Measurements from ENCODE around the gene OR10A3. TPM values are rescaled to one million over a fixed set of nuclear protein-coding genes. Genes with fewer than 3 reads are reported as not detected.

The OR10A3 gene
- total RNA-seq, 1 experiment from 2014 or later, result not detected

DNA sequence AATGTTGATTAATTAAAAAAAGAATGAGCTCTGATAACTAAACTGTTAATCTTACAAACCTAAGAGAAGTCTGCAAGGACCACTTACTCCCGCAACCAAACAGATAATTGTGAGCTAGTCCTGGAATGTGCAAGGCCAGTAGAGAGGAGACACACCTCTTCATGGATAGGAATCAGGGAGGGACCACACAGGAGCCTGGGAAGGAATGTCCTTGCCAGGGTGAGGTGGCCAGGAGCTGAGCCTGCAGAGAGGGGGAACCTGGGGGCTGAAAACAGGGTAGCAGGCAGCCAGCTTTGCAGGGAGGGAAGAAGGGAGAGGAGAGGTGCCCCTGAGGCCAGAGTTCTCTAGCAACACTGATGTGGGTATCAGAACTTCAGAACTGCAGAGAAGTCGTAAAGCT lies 33.2 kb upstream of the OR10A3 start (continued):
- TF ChIP-seq EZH2 (IDR thresholded peaks at IDR 0.05) (no peak), SIN3A (IDR thresholded peaks at IDR 0.05; ENCODE audit: low read depth) (no peak)

DNA sequence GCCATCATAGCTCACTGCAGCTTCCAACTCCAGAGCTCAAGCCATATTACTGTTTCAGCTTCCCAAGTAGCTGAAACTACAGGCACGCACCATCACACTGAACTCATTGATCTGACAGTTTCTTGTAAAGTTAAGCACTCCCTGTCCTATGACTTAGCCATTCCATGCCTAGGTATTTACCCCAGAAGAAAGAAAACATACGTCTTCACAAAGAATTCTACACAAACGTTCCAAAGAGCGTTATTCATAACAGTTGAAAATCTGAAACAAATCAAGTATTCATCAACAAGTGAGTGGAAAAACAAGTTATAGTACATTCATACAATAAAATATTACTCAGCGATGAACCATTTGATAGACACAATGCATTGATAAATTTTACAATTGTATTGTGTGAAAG lies 31.5 kb upstream of the OR10A3 start:
- Histone ChIP-seq H3K27me3 (ENCODE audit: insufficient read depth, low read length) (peaks cover 24% of the 10 kb centered on the region; the same call in 1 of the 2 replicates), H3K4me2 (ENCODE audit: low read length) (no peak overlapping the region), H4K20me1 (ENCODE audit: insufficient read depth) (no peaks in the 10 kb centered on the region), H3K79me2 (ENCODE audit: insufficient read depth, low read length) (no peaks in the 10 kb centered on the region), H3K4me1 (ENCODE audit: control insufficient read depth in 1 of 2, insufficient read depth in 2 of 2, low read length in 2 of 2) (no peaks in the 10 kb centered on the region), H3K36me3 (ENCODE audit: control insufficient read depth in 1 of 2, insufficient read depth in 2 of 2, low read length in 2 of 2) (no peaks in the 10 kb centered on the region), H3K9me3 (ENCODE audit: control insufficient read depth in 1 of 2, insufficient read depth in 1 of 2, low read depth in 1 of 2, low read length in 2 of 2) (no peaks in the 10 kb centered on the region), H2AFZ (ENCODE audit: low read depth, low read length, poor library complexity, severe bottlenecking) (no peak overlapping the region), H3K9me2 (ENCODE audit: insufficient read depth) (no peaks in the 10 kb centered on the region), H3K4me3 (replicated peaks in 1 of 2; ENCODE audit: low read depth in 1 of 2, low read length in 2 of 2) (no peak overlapping the region), H3K9ac (ENCODE audit: low read length) (no peak overlapping the region), H3K27ac (ENCODE audit: low read depth, low read length) (no peak overlapping the region)
- RAD21 ChIA-PET (ENCODE audit: low non-redundant PET in 1 of 2, low total read pairs in 2 of 2, uncharacterized antibody in 2 of 2, unreplicated experiment in 2 of 2), result no interaction called here
- DNase-seq (ENCODE audit: low read depth, low spot score) (no peak), ATAC-seq (no peak)
- BruUV-seq (replicated peaks), result no TSS peak
- TF ChIP-seq POLR2AphosphoS5 (IDR thresholded peaks at IDR 0.05; ENCODE audit: low read depth, low read length) (no peak), FOSL1 (IDR thresholded peaks at IDR 0.05; ENCODE audit: low read depth) (no peak), CEBPB (IDR thresholded peaks at IDR 0.05; ENCODE audit: low read depth) (no peak)
- TF ChIP-seq, protein P1, sequence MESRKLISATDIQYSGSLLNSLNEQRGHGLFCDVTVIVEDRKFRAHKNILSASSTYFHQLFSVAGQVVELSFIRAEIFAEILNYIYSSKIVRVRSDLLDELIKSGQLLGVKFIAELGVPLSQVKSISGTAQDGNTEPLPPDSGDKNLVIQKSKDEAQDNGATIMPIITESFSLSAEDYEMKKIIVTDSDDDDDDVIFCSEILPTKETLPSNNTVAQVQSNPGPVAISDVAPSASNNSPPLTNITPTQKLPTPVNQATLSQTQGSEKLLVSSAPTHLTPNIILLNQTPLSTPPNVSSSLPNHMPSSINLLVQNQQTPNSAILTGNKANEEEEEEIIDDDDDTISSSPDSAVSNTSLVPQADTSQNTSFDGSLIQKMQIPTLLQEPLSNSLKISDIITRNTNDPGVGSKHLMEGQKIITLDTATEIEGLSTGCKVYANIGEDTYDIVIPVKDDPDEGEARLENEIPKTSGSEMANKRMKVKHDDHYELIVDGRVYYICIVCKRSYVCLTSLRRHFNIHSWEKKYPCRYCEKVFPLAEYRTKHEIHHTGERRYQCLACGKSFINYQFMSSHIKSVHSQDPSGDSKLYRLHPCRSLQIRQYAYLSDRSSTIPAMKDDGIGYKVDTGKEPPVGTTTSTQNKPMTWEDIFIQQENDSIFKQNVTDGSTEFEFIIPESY (IDR thresholded peaks at IDR 0.05; ENCODE audit: extremely low read depth, insufficient replicate concordance, low read length), result no peak
- intact Hi-C loops (cut with micrococcal nuclease), result no loop called here
- CTCF ChIA-PET, result no interaction called here
- POLR2A ChIA-PET, result no interaction called here

DNA sequence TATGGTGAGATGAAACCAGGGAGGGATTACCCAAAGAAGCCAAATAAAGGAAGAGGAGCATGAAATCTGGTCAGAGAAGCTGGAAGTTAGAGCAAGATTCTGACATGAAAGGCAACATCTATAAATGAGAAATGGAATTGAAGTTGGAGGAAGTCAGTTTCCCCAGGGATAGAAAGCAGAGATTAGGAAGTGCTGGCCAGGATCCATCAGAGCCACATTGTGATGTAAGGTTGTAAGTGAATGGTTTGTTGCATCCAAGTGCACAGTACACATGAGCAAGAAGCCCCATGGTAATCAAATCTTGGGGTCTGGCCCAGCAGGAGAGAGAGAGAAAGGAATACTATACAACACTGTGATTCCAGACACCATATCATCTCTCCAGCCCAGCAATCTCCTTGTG lies 30.3 kb upstream of the OR10A3 start:
- Histone ChIP-seq H2AFZ (ENCODE audit: low read depth, low read length, poor library complexity, severe bottlenecking) (no peak overlapping the region), H3K27me3 (ENCODE audit: insufficient read depth, low read length) (peaks cover 34% of the 10 kb centered on the region; the same call in 1 of the 2 replicates), H4K20me1 (ENCODE audit: insufficient read depth) (no peaks in the 10 kb centered on the region), H3K36me3 (ENCODE audit: control insufficient read depth in 1 of 2, insufficient read depth in 2 of 2, low read length in 2 of 2) (no peaks in the 10 kb centered on the region), H3K27ac (ENCODE audit: low read depth, low read length) (no peak overlapping the region), H3K4me1 (ENCODE audit: control insufficient read depth in 1 of 2, insufficient read depth in 2 of 2, low read length in 2 of 2) (no peaks in the 10 kb centered on the region), H3K9me2 (ENCODE audit: insufficient read depth) (no peaks in the 10 kb centered on the region), H3K4me3 (replicated peaks in 1 of 2; ENCODE audit: low read depth in 1 of 2, low read length in 2 of 2) (no peak overlapping the region), H3K9ac (ENCODE audit: low read length) (no peak overlapping the region), H3K4me2 (ENCODE audit: low read length) (no peak overlapping the region), H3K9me3 (ENCODE audit: control insufficient read depth in 1 of 2, insufficient read depth in 1 of 2, low read depth in 1 of 2, low read length in 2 of 2) (no peaks in the 10 kb centered on the region), H3K79me2 (ENCODE audit: insufficient read depth, low read length) (no peaks in the 10 kb centered on the region)
- ATAC-seq (no peak), DNase-seq (ENCODE audit: low read depth, low spot score) (no peak)
- TF ChIP-seq ZFX (IDR thresholded peaks at IDR 0.05) (no peak), CBX3 (IDR thresholded peaks at IDR 0.05; ENCODE audit: low read depth) (no peak), YY1 (IDR thresholded peaks at IDR 0.05; ENCODE audit: extremely low read depth, insufficient replicate concordance, low read depth, low read length) (no peak), POLR2A (IDR thresholded peaks at IDR 0.05; ENCODE audit: borderline replicate concordance, extremely low read depth, insufficient read depth, insufficient read length) (no peak)
- TF ChIP-seq, protein P1 (IDR thresholded peaks at IDR 0.05; ENCODE audit: extremely low read depth, insufficient replicate concordance, low read length), result no peak
- TF ChIP-seq, protein P2, sequence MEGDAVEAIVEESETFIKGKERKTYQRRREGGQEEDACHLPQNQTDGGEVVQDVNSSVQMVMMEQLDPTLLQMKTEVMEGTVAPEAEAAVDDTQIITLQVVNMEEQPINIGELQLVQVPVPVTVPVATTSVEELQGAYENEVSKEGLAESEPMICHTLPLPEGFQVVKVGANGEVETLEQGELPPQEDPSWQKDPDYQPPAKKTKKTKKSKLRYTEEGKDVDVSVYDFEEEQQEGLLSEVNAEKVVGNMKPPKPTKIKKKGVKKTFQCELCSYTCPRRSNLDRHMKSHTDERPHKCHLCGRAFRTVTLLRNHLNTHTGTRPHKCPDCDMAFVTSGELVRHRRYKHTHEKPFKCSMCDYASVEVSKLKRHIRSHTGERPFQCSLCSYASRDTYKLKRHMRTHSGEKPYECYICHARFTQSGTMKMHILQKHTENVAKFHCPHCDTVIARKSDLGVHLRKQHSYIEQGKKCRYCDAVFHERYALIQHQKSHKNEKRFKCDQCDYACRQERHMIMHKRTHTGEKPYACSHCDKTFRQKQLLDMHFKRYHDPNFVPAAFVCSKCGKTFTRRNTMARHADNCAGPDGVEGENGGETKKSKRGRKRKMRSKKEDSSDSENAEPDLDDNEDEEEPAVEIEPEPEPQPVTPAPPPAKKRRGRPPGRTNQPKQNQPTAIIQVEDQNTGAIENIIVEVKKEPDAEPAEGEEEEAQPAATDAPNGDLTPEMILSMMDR (IDR thresholded peaks at IDR 0.05 in 2 of 3, conservative IDR thresholded peaks at IDR 0.05 in 1 of 3; ENCODE audit: borderline replicate concordance in 1 of 3, insufficient read depth in 1 of 3, low read depth in 2 of 3, low read length in 2 of 3), result no peak
- RAD21 ChIA-PET (ENCODE audit: low non-redundant PET in 1 of 2, low total read pairs in 2 of 2, uncharacterized antibody in 2 of 2, unreplicated experiment in 2 of 2), result no interaction called here
- no TSS peak for BruUV-seq (replicated peaks)
- intact Hi-C loops (cut with micrococcal nuclease), result no loop called here
- POLR2A ChIA-PET, result no interaction called here
- CTCF ChIA-PET, result no interaction called here
